Esophagus (tissue), 2 donors: ENCODE data around the gene ALDH16A1. TPM values are rescaled to one million over a fixed set of nuclear protein-coding genes. Genes with fewer than 3 reads are reported as not detected.
A peak's percentile ranks its signal among the peaks of the same experiment; 100 is the strongest.

Experiments used
- H3K27ac ChIP-seq, 2 donors: one replicate each; pipeline ENCODE4 v1.5.1; 2013; ENCODE audit warnings: low read depth in 2 of 2, mild to moderate bottlenecking in 2 of 2, inconsistent platforms in 1 of 2, low read length in 1 of 2, moderate library complexity in 1 of 2
- H3K27me3 ChIP-seq, 2 donors: one replicate each; pipeline ENCODE4 v1.6.1; 2013; ENCODE audit warnings: low read length in 2 of 2, control low read depth in 1 of 2, mild to moderate bottlenecking in 1 of 2; ENCODE audit not compliant: insufficient read depth in 2 of 2, control insufficient read depth in 1 of 2
- H3K36me3 ChIP-seq, 2 donors: one replicate each; pipeline ENCODE4 v1.6.1; 2013; ENCODE audit warnings: low read length in 1 of 2; ENCODE audit not compliant: control insufficient read depth in 2 of 2, insufficient read depth in 2 of 2
- H3K4me1 ChIP-seq, 2 donors: one replicate each; pipeline ENCODE4 v1.6.1; 2013; ENCODE audit warnings: low read length in 1 of 2; ENCODE audit not compliant: control insufficient read depth in 2 of 2, insufficient read depth in 2 of 2
- H3K4me3 ChIP-seq, 2 donors: one replicate each; pipeline ENCODE4 v1.5.1; 2013; ENCODE audit warnings: low read length in 2 of 2, mild to moderate bottlenecking in 2 of 2, low read depth in 1 of 2, moderate library complexity in 1 of 2
- H3K9me3 ChIP-seq, 2 donors: one replicate each; pipeline ENCODE4 v1.6.1; 2013; ENCODE audit warnings: mild to moderate bottlenecking in 2 of 2, low read depth in 1 of 2, low read length in 1 of 2, moderate library complexity in 1 of 2; ENCODE audit not compliant: control insufficient read depth in 2 of 2, insufficient read depth in 1 of 2
- WGBS, 2 donors: extraction: QIAGEN DNeasy Blood & Tissue Kit; methylation state at CpG; one replicate each; pipeline ENCODE4 v1.1.7; 2013; 5-methylcytosine and 5-hydroxymethylcytosine counted together
- polyA plus RNA-seq, 2 donors: library from polyadenylated mRNA; stranded (reverse); fragments of 200-250 nt; gene quantifications; one replicate each; pipeline ENCODE4 v1.2.3, GENCODE V29; 2013
- donor health status: healthy with polysubstance abuse.
- donor health status: Bipolar disorder and iron deficiency.

ALDH16A1 gene
- polyA plus RNA-seq, 2 donors: 29.4 to 29.9 TPM

DNA sequence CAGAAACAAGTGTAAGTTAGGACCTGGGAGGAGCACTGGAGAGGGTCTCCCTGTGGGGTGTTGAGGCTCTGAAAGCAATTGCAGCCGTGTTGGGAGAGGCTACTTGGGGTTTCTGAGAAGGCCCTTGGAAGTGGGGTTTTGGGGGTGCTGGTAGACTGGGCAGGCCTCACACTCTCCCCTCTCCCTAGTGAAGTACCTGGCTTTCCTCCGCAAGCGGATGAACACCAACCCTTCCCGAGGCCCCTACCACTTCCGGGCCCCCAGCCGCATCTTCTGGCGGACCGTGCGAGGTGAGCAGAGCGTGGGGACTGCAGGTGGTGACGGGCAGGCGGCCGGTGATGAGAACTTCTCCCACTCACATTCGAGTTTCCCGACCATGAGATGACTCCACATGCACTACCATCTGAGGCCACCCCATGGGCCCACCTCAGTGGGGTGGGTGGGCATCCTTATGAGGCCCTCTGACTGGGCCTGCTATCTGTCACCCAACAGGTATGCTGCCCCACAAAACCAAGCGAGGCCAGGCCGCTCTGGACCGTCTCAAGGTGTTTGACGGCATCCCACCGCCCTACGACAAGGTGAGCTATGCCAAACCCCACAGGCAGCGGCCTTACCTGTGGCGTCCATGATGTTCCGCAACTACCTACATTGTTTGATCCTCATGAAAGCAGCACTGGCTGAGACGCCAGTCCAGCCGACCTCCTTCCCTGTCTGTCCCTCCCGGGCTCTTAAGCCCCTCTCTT is 37.4 kb downstream of the ALDH16A1 start:
- H3K9me3 ChIP-seq: no peaks in the 10 kb centered on the region
- WGBS, 2 donors: 77 to 80% methylated on average over 27 of the region's 27 CpGs
- no peaks in the 10 kb centered on the region for H3K27me3 ChIP-seq
- peak overlapping the region; percentile 19 to 72 for H3K27ac ChIP-seq
- H3K36me3 ChIP-seq: peaks cover 28 to 36% of the 10 kb centered on the region in 2 donors
- peaks cover 7 to 9% of the 10 kb centered on the region in 2 donors for H3K4me1 ChIP-seq
- H3K4me3 ChIP-seq: peak overlapping the region in 1 of 2 donors; percentile 90

DNA sequence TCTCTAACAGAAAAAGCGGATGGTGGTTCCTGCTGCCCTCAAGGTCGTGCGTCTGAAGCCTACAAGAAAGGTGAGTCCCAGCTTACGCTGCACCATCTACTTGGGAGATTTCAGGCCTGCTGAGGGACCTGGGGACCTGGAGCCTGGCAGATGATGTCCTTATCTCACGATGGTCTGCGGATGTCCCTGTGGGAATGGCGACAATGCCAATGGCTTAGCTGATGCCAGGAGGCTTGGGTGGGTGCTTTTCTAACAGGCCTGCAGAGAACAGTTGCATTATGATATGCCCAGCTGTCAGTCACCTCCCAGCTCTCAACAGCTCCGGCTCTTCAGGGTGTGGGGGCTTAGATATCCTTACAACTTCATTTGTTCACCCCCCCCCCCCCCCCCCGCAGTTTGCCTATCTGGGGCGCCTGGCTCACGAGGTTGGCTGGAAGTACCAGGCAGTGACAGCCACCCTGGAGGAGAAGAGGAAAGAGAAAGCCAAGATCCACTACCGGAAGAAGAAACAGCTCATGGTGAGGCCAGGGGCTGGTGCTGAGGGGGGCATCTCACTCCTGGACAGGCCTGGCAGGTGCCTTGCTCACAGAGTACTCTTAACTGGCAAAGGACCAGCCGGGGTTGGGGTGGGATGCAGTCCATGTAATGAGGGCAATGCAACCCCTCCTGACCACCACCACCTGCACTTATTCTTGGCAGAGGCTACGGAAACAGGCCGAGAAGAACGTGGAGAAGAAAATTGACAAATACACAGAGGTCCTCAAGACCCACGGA is 38.2 kb downstream of the ALDH16A1 start:
- H3K9me3 ChIP-seq: no peaks in the 10 kb centered on the region
- H3K36me3 ChIP-seq: peaks cover 28 to 36% of the 10 kb centered on the region in 2 donors
- peak overlapping the region in 1 of 2 donors; percentile 44 for H3K27ac ChIP-seq

GRCh38 chr19:49491804-49492572 is 39.0 kb downstream of the ALDH16A1 start:
- H3K27ac ChIP-seq: no peak overlapping the region
- no peaks in the 10 kb centered on the region for H3K9me3 ChIP-seq
- H3K4me3 ChIP-seq: no peak overlapping the region
- H3K27me3 ChIP-seq: no peaks in the 10 kb centered on the region
- 61 to 65% methylated on average over 7 of the region's 7 CpGs for WGBS, 2 donors
- H3K4me1 ChIP-seq: peaks cover 7 to 9% of the 10 kb centered on the region in 2 donors
- peaks cover 28 to 36% of the 10 kb centered on the region in 2 donors for H3K36me3 ChIP-seq

More for the DNA sequence above, 38.2 kb downstream of the ALDH16A1 start:
- Histone ChIP-seq H3K4me3 (no peak overlapping the region), H3K27me3 (no peaks in the 10 kb centered on the region), H3K4me1 (peaks cover 7 to 9% of the 10 kb centered on the region in 2 donors)
- 70 to 72% methylated on average over 15 to 17 of the region's 17 CpGs for WGBS, 2 donors

- Histone ChIP-seq H3K4me3 (no peak overlapping the region), H3K9me3 (no peaks in the 10 kb centered on the region), H3K27ac (peak overlapping the region; percentile 8 to 44), H3K4me1 (peaks cover 7 to 14% of the 10 kb centered on the region in 2 donors), H3K27me3 (no peaks in the 10 kb centered on the region), H3K36me3 (peaks cover 28 to 39% of the 10 kb centered on the region in 2 donors)
- WGBS, 2 donors: 61 to 64% methylated on average over 12 of the region's 12 CpGs
Measured at GRCh38 chr19:49492573-49493405, 39.8 kb downstream of the ALDH16A1 start.

DNA sequence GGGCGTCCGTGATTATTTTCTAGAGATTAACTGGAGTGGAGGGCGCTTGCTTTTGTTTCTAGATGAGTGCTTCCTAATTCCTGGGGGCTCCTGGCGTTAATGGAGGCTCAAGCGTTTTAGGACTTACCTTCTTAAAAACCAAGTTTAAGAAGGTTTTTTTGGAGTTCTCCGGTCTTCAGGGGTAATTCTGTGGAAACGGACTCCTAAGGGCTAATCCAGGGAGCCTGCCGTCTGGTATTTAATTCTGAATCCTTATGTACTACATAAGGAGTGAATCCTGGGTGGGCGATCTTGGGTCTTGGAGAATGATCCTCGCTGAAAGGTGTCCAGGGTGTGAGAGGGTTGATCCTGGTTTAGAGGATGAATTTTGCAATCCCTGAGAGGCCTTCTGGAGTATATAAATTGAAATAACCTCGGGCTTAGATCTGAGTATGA is 43.6 kb downstream of the ALDH16A1 start:
- Histone ChIP-seq H3K4me3 (peak overlapping the region; percentile 70 to 97), H3K27me3 (no peaks in the 10 kb centered on the region), H3K9me3 (no peaks in the 10 kb centered on the region), H3K4me1 (peaks cover 2 to 19% of the 10 kb centered on the region in 2 donors), H3K36me3 (peaks cover 14 to 36% of the 10 kb centered on the region in 2 donors), H3K27ac (peak overlapping the region; percentile 94 to 97)
- 0% methylated on average over 11 of the region's 11 CpGs for WGBS, 2 donors

GRCh38 chr19:49497047-49497788 is 44.2 kb downstream of the ALDH16A1 start:
- peak overlapping the region; percentile 70 to 97 for H3K4me3 ChIP-seq
- peak overlapping the region; percentile 94 to 97 for H3K27ac ChIP-seq
- H3K4me1 ChIP-seq: peaks cover 2 to 19% of the 10 kb centered on the region in 2 donors
- no peaks in the 10 kb centered on the region for H3K9me3 ChIP-seq
- no peaks in the 10 kb centered on the region for H3K27me3 ChIP-seq
- 13% methylated on average over 22 of the region's 22 CpGs for WGBS, 2 donors
- peaks cover 11 to 30% of the 10 kb centered on the region in 2 donors for H3K36me3 ChIP-seq

DNA sequence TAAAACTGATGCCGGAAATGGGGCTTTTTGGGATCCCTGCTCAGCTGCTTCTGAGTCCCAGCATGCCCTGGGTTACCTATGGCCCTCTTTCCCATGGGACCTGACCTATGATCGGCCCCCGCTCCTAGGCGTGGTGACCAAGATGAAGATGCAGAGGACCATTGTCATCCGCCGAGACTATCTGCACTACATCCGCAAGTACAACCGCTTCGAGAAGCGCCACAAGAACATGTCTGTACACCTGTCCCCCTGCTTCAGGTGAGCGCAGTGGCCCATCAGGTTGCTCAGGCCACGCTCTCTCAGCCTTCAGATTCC is 44.7 kb downstream of the ALDH16A1 start:
- Histone ChIP-seq H3K4me1 (peaks cover 2 to 19% of the 10 kb centered on the region in 2 donors), H3K9me3 (no peaks in the 10 kb centered on the region), H3K27ac (peak overlapping the region in 1 of 2 donors; percentile 97), H3K4me3 (peak overlapping the region in 1 of 2 donors; percentile 97), H3K36me3 (peaks cover 5 to 25% of the 10 kb centered on the region in 2 donors), H3K27me3 (no peaks in the 10 kb centered on the region)
- WGBS, 2 donors: 71 to 76% methylated on average over 12 of the region's 12 CpGs

GRCh38 chr19:49498475-49498874 is 45.5 kb downstream of the ALDH16A1 start:
- Histone ChIP-seq H3K4me1 (peaks cover 2 to 19% of the 10 kb centered on the region in 2 donors), H3K27ac (peak overlapping the region in 1 of 2 donors; percentile 40), H3K27me3 (no peaks in the 10 kb centered on the region), H3K36me3 (peaks cover 5 to 24% of the 10 kb centered on the region in 2 donors), H3K9me3 (no peaks in the 10 kb centered on the region), H3K4me3 (no peak overlapping the region)
- 62 to 75% methylated on average over 7 of the region's 7 CpGs for WGBS, 2 donors
